Iris pigment epithelial cell (primary cell): ENCODE measurements around the gene HOXB2.
A peak's percentile ranks its signal among the peaks of the same experiment; 100 is the strongest.

Experiments
- DNase-seq: peaks from one replicate; pipeline ENCODE4 v3.0.0-alpha.2; 2011; ENCODE audit warnings: low read depth

Gene HOXB2

DNA sequence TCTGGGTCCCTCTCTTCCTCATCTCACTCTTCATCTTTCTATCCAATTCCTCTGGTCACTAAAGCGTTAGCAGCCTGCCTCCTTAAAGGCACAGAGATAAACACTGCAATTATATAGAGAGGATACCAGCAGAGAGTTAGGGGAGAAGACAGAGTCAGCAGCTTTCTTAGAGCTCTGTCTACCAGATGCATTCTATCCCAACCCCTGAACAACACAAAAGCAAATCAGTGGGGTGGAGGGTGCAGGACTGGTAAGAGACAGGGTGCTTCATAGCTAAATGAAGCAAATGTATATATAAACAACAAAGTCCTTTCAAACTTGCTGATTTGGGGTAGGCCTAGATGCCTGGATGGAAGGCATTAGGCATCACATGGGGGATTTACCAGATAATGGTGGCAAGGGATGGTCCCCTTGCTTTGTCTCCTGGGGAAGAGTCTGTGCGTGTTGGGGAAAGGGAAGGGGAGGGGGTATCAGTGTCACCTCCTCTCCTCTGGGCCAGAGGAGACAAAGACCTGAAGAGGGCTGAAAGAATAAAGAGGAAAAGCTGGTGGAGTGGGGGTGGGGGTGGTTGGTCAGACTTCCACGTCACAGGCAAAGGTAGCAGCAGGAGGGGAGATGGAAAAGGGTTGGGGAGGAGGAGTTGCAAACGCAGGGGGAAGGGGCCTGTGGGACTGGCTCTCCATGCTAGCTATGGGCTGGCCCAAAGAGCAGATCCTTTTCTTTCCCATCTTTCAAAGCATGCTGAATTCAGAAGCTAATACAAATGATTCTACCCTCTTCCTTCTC, 21.2 kb upstream of the HOXB2 start:
- no peak for DNase-seq

GRCh38 chr17:48565022-48565554, 20.2 kb upstream of the HOXB2 start:
- DNase-seq = no peak

GRCh38 chr17:48564188-48565021, 19.5 kb upstream of the HOXB2 start:
- DNase-seq = no peak

- DNase-seq = no peak
These were observed 18.9 kb upstream of the HOXB2 start for GRCh38 chr17:48563867-48564187.

GRCh38 chr17:48563385-48563838, 18.5 kb upstream of the HOXB2 start:
- no peak for DNase-seq

DNA sequence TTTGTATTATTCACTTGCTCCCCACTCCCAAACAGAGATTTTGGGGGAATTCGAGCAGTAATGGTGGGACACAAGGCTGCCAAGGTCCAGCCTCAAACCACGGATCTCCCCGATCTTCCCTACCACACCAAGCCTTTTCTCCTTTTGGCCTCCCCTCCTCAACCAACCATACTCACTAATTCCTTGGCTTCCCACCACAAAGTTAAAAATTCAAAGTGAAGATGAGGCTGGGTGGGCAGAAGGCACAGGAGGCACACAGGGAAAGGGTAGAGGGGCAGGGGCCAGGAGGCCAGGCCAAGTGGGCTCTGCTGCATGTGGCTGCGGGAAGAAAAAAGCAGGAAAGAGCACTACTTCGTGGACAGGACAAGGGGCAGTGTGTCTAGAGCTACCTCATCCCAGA, 18.0 kb upstream of the HOXB2 start:
- no peak for DNase-seq

GRCh38 chr17:48561884-48562810, 17.2 kb upstream of the HOXB2 start:
- no peak for DNase-seq

GRCh38 chr17:48559840-48560817, 15.2 kb upstream of the HOXB2 start:
- no peak for DNase-seq

- DNase-seq = no peak
These were observed 14.4 kb upstream of the HOXB2 start for GRCh38 chr17:48559122-48559839.

GRCh38 chr17:48558831-48559121, 13.9 kb upstream of the HOXB2 start:
- no peak for DNase-seq

DNA sequence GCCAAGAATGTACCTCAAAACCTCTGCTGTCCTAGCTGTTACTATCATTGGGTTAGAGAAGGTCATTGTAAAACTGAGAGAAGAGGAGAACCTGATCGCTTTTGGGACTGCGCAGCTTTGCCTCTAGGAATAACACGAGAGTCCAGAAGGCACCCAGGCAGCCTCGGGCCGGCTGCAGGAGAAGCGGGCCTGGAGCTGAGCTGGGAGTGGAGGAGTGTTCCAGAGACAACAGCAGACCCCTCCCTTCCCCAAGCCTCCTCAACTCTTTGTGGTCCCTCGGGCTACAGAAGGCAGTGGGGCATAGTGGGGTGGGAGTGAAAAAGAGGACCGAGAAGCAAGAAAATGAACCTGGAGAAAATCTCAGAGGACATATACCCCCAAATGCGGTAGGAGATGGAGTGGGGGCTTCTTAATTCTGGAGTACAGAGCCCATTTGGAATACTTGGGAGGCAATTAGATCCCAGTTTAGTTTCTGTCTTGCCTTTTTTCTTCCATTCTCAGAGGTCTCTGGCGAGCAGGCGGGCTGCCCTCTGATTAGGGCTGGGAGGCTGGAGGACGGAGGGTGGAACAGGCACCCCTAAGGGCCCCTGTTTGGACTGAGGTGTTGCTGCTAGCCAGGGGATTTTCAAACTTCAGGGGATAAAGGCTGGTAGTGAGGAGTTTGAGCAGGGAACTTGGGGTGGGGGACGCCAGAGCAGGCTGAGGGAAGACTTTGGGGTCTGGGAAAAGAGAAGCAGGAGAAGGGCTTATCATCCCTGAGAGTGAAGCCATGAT, 13.3 kb upstream of the HOXB2 start:
- DNase-seq = no peak

DNA sequence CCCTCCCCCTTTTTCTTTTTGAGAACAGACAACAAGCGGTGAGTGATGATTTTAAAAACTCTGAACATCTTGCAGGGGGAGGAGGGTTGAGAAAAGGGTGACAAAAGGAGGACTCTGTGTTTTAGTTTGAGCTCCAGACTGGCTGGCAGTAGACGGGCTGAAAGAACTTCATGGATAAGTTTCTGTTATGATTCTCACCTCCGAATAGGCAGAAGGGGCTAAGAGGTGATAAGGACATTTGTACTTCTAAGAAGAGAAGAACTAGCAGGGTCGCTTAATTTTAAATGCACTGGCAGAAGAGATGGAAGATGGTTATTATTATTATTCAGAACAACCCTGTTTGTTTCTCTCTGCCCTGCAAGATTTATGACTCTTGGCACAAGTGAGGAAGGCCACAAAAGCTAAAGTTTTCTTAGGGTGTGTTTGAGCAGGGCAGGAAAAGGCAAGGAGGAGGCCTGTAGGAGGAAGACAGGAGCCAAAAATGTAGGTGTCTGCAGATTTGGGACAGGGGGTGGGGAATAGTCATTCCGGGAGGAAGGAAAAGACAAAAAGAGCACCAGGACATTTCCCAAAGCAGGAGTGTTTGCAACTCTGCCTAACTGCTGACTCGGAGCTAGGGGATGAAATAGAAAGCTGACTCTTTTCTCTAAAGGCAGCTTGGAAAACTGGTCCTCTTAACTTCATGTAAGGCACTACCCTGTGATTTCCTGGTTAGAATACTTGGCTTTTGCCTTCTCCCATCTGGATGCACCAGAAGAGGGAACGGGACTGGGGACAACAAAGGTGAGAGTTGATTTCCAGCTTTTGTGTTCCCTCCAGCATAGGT, 11.9 kb upstream of the HOXB2 start:
- DNase-seq = no peak

- DNase-seq = no peak
These were observed 11.3 kb upstream of the HOXB2 start for GRCh38 chr17:48556229-48556575.

- DNase-seq = peak; percentile 88
These were observed 10.6 kb upstream of the HOXB2 start for GRCh38 chr17:48555258-48556228.

- no peak for DNase-seq
These were observed 9.7 kb upstream of the HOXB2 start for GRCh38 chr17:48554412-48555257.

DNA sequence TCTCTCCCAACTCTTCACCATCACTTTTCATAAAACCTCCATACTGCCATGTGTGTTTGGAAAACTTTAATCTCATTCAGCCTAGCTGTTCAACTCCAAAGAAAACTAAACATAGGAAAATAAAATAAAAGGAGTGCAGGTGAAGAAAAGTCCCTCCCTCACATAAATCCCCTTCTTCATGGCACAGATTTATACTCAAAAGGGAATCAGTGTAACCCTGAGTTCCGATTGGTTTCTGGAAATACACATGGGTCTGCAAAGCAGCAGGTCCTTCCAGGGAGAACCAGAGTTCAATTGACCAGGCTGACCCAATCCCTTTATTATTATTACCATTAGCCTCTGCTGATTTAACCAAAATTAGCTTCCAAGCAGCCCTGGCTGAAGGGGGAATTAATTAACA, 8.9 kb upstream of the HOXB2 start:
- no peak for DNase-seq

DNA sequence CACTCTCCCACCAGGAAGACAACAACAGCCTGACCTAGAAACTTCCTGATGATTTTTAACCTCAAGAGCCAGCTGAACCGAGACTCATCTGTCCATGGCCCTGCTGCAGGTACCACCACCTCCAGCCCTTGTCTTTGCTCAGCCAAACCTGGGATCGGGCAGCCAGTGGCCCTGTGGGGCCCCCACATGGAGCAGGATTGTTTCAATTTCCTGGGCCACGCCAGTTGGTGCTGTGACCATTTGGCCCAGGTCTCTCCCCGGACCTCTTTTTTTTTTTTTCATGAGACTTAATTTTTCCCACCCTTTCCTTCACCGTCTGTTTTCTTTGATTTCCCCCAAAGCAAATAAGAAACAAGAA, 8.3 kb upstream of the HOXB2 start:
- no peak for DNase-seq
